ENCODE data around the gene ISG15. TPM values are rescaled to one million over a fixed set of nuclear protein-coding genes. Genes with fewer than 3 reads are reported as not detected.
"Not testable (repeated sequence)": the region's sequence is repeated elsewhere in the genome, so short reads cannot be mapped to it uniquely, and the experiment has no call there.

ISG15 gene
- total RNA-seq, 2 donors from 2014 or later = 81.0 to 197 TPM

DNA sequence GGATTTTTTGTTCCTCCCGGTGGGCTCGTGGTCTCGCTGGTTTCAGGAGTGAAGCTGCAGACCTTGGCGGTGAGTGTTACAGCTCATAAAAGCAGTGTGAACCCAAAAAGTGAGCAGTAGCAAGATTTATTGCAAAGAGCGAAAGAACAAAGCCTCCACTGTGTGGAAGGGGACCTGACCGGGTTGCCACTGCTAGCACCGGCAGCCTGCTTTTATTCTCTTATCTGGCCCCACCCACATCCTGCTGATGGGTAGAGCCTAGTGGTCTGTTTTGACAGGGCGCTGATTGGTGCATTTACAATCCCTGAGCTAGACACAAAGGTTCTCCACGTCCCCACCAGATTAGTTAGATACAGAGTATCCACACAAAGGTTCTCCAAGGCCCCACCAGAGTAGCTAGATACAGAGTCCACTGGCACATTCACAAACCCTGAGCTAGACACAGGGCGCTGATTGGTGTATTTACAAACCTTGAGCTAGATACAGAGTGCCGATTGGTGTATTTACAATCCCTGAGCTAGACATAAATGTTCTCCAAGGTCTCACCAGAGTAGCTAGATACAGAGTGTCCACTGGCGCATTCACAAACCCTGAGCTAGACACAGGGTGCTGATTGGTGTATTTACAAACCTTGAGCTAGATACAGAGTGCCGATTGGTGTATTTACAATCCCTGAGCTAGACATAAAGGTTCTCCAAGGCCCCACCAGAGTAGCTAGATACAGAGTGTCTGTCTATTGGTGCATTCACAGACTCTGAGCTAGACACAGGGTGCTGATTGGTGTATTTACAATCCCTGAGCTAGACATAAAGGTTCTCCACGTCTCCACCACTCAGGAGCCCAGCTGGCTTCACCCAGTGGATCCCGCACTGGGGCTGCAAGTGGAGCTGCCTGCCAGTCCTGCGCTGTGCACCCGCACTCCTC is 4.4 kb downstream of the ISG15 start:
- not testable (repeated sequence) for H3K36me3 Mint-ChIP-seq (ENCODE audit: insufficient read depth in 2 of 2); H3K27me3 Mint-ChIP-seq (ENCODE audit: low read depth); DNase-seq; H3K9me3 Mint-ChIP-seq; ATAC-seq (replicated peaks in 1 of 2)
- Mint-ChIP-seq H3K27ac (peak overlapping the region; percentile 59), H3K4me3 (peak overlapping the region; percentile 45 to 53), H3K4me1 (ENCODE audit: low read depth) (peaks cover 26% of the 10 kb centered on the region)

DNA sequence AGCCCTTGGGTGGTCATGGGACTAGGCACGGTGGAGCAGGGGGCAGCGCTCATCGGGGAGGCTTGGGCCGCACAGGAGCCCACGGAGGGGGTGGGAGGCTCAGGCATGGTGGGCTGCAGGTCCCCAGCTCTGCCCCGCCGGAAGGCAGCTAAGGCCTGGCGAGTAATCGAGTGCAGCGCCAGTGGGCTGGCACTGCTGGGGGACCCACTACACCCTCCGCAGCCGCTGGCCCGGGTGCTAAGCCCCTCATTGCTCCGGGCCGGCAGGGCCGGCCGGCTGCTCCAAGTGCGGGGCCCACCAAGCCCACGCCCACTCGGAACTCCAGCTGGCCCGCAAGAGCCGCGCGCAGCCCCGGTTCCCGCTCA is 5.0 kb downstream of the ISG15 start:
- H3K9me3 Mint-ChIP-seq; H3K4me3 Mint-ChIP-seq; DNase-seq; ATAC-seq (replicated peaks in 1 of 2); H3K36me3 Mint-ChIP-seq (ENCODE audit: insufficient read depth in 2 of 2); H3K27ac Mint-ChIP-seq; H3K27me3 Mint-ChIP-seq (ENCODE audit: low read depth): not testable (repeated sequence)
- peaks cover 28% of the 10 kb centered on the region for H3K4me1 Mint-ChIP-seq (ENCODE audit: low read depth)

DNA sequence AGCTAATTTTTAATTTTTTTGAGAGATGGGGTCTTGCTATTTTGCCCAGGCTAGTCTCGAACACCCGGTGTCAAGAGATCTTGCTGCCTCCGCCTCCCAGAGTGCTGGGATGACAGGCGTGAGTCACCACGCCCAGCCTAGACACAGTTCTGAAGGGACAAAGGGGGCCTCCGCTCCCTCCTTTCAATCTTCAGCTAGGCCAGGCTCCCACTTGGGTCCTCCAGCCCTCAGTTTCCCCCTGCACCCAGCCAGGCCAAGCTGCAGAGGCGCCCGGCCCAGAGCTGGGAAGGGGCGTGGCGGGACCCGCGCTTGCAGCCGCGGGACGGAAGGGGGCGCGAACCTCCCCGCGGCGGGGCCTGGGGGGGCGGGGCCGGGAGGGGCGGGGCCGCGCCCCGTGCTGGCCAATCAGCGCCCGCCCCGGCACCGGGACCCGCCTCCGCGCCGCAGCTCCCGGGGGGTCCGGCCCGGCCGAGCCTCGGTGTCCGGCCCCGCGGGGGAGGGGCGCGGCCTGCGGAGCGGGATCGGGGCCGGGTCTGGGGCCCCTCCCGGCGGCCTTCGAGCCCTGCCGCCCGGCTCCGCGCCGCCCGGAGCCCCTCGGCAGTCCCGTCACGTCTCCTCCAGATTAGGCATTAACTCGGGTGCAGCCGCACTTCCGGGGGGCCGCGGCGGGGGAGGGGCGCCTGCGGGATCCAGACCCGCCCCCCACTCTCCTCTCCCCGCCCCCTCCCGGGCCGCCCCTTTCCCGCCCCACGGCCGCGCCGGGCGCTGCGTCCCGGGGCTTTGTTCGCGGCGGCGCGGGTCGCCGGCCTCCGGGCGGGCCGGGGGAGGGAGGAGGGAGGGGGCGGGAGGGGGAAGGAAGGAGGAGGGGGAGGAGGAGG is 6.1 kb downstream of the ISG15 start:
- DNase-seq (peak; percentile 83 to 87), ATAC-seq (replicated peaks in 1 of 2) (peak; percentile 82)
- Mint-ChIP-seq H3K9me3 (no peaks in the 10 kb centered on the region), H3K4me1 (ENCODE audit: low read depth) (peaks cover 18% of the 10 kb centered on the region), H3K27ac (no peak overlapping the region), H3K36me3 (ENCODE audit: insufficient read depth in 2 of 2) (peaks cover 0 to 3% of the 10 kb centered on the region in 2 donors), H3K27me3 (ENCODE audit: low read depth) (peaks cover 7% of the 10 kb centered on the region), H3K4me3 (peak overlapping the region; percentile 43 to 64)

DNA sequence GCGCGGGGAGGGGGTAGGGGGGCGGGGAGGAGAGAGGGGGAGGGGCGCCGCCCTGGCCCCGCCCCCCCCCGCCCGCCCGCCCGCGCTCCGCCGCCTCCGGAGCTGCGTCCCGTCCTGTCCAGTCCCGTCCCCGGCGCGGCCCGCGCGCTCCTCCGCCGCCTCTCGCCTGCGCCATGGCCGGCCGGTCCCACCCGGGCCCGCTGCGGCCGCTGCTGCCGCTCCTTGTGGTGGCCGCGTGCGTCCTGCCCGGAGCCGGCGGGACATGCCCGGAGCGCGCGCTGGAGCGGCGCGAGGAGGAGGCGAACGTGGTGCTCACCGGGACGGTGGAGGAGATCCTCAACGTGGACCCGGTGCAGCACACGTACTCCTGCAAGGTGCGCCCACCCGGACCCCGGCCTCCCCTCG is 6.7 kb downstream of the ISG15 start, which contains the start of gene AGRN:
TSS of gene AGRN (plus strand) at position 121 of the 405 bp plus-strand sequence. CDS start at position 174, 53 bp downstream.
- Mint-ChIP-seq H3K27ac (no peak within 1 kb of the TSS), H3K9me3 (no peaks in the 10 kb centered on the region), H3K4me3 (peak within 1 kb of the TSS; percentile 50 to 72), H3K4me1 (ENCODE audit: low read depth) (peaks cover 12% of the 10 kb centered on the region), H3K36me3 (ENCODE audit: insufficient read depth in 2 of 2) (peaks cover 0 to 3% of the 10 kb centered on the region in 2 donors), H3K27me3 (ENCODE audit: low read depth) (peaks cover 7% of the 10 kb centered on the region)
- DNase-seq (peak; percentile 39 to 52), ATAC-seq (replicated peaks in 1 of 2) (peak; percentile 46 to 53)

DNA sequence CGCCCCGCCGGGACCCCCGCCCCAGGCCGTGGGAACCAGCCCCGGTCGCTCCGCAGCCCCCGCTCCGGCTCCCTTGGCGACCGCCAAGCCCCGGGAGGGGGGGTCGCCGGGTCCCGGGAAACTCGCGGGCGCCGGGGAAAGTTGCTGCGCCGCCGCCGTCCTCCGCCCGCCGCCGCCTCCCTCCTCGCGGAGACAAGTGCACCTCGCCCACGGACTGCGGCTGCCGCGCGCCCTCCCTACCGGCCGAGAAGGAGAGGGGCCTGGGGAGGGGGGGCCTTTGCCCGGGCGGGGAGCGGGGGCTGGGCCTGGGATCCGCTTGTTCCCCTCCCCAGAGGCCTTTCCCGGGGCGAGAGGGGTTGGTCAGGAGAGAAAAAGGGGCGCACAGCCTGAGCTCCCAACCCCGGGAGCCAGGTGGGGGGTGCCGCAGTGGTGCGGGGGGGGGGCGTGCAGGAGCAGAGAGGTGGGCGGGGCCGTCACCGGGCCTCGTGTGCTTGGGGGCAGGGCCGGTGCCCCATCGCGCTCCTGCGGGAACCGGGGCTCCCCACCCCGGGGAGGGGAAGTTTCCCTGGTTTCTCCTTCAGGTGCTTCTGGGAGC is 7.2 kb downstream of the ISG15 start:
- H3K27me3 Mint-ChIP-seq (ENCODE audit: low read depth) = peaks cover 7% of the 10 kb centered on the region
- peaks cover 0 to 3% of the 10 kb centered on the region in 2 donors for H3K36me3 Mint-ChIP-seq (ENCODE audit: insufficient read depth in 2 of 2)
- DNase-seq (peak in 1 of 2 donors; percentile 56), ATAC-seq (replicated peaks in 1 of 2) (peak in 1 of 2 donors; percentile 12)
- H3K4me3 Mint-ChIP-seq = peak overlapping the region; percentile 50 to 68
- H3K9me3 Mint-ChIP-seq = no peaks in the 10 kb centered on the region
- no peak overlapping the region for H3K27ac Mint-ChIP-seq
- peaks cover 12% of the 10 kb centered on the region for H3K4me1 Mint-ChIP-seq (ENCODE audit: low read depth)

DNA sequence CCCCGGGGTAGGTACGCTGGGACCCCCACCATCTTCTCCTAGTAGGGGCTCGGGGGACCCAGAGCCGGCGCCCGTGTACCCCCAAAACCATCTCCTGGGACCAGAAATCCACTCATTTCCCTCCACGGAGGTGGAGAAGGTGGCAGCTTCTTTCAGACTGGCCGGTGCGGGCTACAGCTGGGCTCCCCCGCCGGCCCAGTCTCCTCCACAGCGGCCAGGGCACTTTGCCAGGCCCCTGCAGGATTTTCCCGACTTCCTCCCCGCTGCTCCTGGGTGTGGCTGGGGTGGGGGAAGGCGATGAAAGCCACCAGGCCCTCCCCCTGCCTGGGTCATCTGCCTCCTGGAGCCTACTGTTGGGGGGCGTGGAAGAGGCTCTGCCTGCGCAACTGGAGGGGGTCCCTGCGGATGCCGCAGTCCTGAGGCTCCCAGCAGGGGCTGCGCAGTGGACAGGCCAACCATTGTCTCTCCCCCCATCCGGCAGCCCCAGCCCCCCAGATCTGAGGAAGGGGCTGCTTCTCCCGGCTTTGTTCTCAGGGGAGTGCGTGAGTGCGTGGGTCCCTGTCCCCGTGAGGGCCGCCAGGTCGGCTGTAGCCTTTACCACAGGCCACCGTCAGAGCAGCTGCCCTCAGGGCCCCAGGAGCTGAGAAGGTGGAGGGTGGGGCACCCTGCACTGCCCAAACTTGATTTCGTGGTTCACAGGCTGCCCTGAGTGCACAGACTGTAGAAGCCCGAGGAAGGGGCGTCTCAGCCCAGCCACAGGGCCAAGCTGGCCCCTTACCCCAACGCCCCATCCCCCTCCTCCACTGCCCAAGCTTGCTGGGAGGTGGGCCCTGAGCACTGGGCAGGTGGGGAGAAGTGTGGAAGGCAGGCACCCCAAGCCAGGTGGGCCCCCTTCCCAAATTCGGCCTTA is 8.0 kb downstream of the ISG15 start:
- H3K9me3 Mint-ChIP-seq = no peaks in the 10 kb centered on the region
- DNase-seq = no peak
- ATAC-seq (replicated peaks in 1 of 2) = no peak
- peaks cover 0 to 3% of the 10 kb centered on the region in 2 donors for H3K36me3 Mint-ChIP-seq (ENCODE audit: insufficient read depth in 2 of 2)
- peaks cover 12% of the 10 kb centered on the region for H3K4me1 Mint-ChIP-seq (ENCODE audit: low read depth)
- H3K27ac Mint-ChIP-seq = no peak overlapping the region
- H3K27me3 Mint-ChIP-seq (ENCODE audit: low read depth) = peaks cover 7% of the 10 kb centered on the region
- H3K4me3 Mint-ChIP-seq = peak overlapping the region; percentile 50 to 68

DNA sequence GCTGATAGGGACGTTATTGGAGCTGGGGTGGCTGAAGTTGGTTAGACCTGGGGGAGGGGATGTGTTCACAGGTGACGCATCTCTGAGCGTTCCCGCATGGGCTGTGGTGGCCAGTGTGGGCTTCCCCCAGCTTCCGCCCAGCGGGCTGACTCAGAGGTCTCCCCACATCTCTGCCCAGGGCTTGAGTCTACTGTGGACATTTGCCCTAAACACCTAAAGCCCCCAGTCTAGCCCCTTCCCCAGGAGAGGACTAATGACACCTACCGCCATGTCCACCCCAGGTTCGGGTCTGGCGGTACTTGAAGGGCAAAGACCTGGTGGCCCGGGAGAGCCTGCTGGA is 8.6 kb downstream of the ISG15 start:
- Mint-ChIP-seq H3K4me1 (ENCODE audit: low read depth) (peaks cover 11% of the 10 kb centered on the region), H3K27ac (no peak overlapping the region), H3K36me3 (ENCODE audit: insufficient read depth in 2 of 2) (peaks cover 0 to 3% of the 10 kb centered on the region in 2 donors), H3K9me3 (no peaks in the 10 kb centered on the region), H3K27me3 (ENCODE audit: low read depth) (peaks cover 7% of the 10 kb centered on the region), H3K4me3 (no peak overlapping the region)
- DNase-seq (no peak), ATAC-seq (replicated peaks in 1 of 2) (no peak)

DNA sequence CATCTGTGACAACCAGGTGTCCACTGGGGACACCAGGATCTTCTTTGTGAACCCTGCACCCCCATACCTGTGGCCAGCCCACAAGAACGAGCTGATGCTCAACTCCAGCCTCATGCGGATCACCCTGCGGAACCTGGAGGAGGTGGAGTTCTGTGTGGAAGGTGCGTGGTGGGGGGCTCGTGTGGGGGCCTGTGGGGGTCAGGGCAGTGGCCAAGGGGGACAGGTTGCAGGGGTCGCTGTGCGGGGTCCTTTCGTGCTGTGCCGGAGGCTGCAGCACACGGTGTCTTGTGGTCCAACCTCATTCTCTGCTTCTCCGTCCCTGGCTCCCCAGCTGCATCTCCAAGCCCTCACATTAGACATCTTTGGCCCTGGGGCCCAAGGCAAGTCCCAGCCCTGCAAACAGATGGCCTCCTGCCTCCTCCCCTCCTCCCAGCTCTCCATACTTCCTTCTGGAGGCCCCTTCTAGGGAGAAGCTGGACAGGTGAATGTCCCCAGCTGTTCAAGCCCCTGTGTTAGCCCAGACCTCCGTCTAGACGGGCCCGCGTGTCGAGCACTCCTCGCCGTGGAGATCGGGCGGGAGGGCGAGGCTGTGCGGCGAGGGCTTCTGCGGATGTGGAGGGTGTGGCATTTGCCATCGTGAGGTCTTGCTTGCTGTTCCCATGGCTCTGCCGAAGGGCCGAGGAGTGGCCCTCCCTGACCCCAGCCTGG is 9.2 kb downstream of the ISG15 start:
- H3K27me3 Mint-ChIP-seq (ENCODE audit: low read depth) = peaks cover 7% of the 10 kb centered on the region
- no peaks in the 10 kb centered on the region for H3K36me3 Mint-ChIP-seq (ENCODE audit: insufficient read depth in 2 of 2)

DNA sequence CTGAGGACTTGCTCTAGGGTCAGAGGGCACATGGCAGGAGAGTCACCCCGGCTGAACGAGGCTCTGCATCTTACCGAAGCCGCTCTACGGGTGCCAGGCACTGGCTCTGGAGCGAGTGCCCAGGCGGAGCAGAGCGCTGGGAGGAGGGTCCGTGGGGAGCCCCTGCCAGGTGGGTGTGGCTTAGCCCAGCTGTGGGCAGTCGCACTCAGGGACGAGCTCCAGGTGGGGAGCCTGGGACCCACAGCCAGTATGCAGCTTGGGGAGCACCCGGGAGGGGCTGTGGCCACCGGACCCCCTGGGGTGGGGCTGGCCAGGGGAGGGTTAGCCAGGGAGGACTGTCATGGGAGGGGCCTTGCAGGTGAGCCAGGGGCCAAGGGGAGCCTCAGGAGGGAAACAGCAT is 10.4 kb downstream of the ISG15 start:
- ATAC-seq (replicated peaks in 1 of 2) (no peak), DNase-seq (no peak)
- H3K4me3 Mint-ChIP-seq = no peak overlapping the region
- H3K27ac Mint-ChIP-seq = no peak overlapping the region
- peaks cover 5% of the 10 kb centered on the region for H3K4me1 Mint-ChIP-seq (ENCODE audit: low read depth)
- H3K36me3 Mint-ChIP-seq (ENCODE audit: insufficient read depth in 2 of 2) = no peaks in the 10 kb centered on the region
- H3K27me3 Mint-ChIP-seq (ENCODE audit: low read depth) = peaks cover 7% of the 10 kb centered on the region
- no peaks in the 10 kb centered on the region for H3K9me3 Mint-ChIP-seq

More for the DNA sequence above, 9.2 kb downstream of the ISG15 start:
- Mint-ChIP-seq H3K27ac (no peak overlapping the region), H3K4me1 (ENCODE audit: low read depth) (peaks cover 6% of the 10 kb centered on the region), H3K4me3 (peak overlapping the region in 1 of 2 donors; percentile 17), H3K9me3 (no peaks in the 10 kb centered on the region)
- ATAC-seq (replicated peaks in 1 of 2) = no peak
- no peak for DNase-seq

DNA sequence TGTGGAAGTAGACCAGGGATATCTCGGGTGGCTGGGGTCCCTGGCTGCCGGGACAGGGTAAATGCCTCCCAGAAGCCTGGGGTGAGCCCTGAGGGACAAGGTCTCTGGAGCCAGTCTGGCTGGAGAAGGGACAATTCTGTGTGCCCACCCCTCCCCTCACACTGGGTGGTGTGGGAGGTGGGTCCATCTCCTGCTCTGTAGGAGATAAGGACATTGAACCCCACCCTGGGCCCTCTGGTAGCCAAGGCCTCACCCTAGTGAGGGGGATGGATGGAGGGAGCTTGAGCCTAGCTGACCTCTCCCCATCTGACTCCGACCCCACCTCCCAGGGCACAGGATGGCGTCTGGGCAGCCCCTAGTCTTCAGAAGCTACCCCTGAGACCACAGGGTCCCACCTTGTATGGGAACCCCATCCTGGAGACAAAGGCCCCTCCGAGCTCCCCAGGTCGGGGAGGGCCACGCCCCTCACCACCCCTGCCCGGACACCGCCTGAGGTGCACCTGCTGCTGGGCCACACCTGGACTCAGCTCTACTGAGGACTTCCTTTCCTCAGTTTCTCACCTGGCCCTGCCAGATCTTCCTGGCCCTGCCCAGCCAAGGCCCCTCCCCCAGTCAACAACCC is 11.0 kb downstream of the ISG15 start:
- Mint-ChIP-seq H3K27me3 (ENCODE audit: low read depth) (peaks cover 7% of the 10 kb centered on the region), H3K27ac (no peak overlapping the region), H3K36me3 (ENCODE audit: insufficient read depth in 2 of 2) (no peaks in the 10 kb centered on the region), H3K4me3 (no peak overlapping the region), H3K4me1 (ENCODE audit: low read depth) (peaks cover 5% of the 10 kb centered on the region), H3K9me3 (no peaks in the 10 kb centered on the region)
- no peak for ATAC-seq (replicated peaks in 1 of 2)
- no peak for DNase-seq
